ENCODE measurements around the gene LRRC8E. TPM values are rescaled to one million over a fixed set of nuclear protein-coding genes. Genes with fewer than 3 reads are reported as not detected.
A peak's percentile ranks its signal among the peaks of the same experiment; 100 is the strongest.

The LRRC8E gene
- total RNA-seq, 1 donor from 2014 or later: 3.1 TPM

- intact Hi-C loops (cut with micrococcal nuclease): loop anchor here (10.0 kb wide), 1 partner anchor 63 kb away; the partner anchor contains the start of gene ELAVL1
- DNase-seq (peak; percentile 10), ATAC-seq (no peak)
Measured at GRCh38 chr19:7941895-7942596, 53.7 kb downstream of the LRRC8E start.

DNA sequence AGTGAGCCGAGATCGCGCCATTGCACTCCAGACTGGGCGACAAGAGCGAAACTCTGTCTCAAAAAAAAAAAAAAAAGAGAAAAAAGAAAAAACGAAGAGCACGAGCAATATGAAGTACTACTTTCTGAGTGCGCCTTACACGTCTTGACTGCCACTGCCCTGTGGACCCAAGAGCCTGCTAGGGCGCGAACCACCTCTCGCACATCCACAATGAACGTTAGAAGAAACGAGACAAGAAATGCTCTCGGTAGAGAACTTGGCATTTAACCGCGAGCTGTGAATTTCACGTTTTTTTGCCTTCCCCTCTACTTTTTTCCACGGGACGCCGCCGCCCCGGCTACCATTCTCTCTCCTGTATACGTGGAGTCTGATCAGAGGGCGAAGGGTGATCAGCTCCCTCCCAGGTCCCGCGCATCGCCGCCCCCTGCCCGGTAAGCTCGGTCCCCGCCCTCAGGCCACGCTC is 54.7 kb downstream of the LRRC8E start:
- DNase-seq (peak; percentile 62), ATAC-seq (peak; percentile 28)
- intact Hi-C loops (cut with micrococcal nuclease): loop anchor here (10.0 kb wide), 1 partner anchor 62 kb away; the partner anchor contains the start of gene ELAVL1

DNA sequence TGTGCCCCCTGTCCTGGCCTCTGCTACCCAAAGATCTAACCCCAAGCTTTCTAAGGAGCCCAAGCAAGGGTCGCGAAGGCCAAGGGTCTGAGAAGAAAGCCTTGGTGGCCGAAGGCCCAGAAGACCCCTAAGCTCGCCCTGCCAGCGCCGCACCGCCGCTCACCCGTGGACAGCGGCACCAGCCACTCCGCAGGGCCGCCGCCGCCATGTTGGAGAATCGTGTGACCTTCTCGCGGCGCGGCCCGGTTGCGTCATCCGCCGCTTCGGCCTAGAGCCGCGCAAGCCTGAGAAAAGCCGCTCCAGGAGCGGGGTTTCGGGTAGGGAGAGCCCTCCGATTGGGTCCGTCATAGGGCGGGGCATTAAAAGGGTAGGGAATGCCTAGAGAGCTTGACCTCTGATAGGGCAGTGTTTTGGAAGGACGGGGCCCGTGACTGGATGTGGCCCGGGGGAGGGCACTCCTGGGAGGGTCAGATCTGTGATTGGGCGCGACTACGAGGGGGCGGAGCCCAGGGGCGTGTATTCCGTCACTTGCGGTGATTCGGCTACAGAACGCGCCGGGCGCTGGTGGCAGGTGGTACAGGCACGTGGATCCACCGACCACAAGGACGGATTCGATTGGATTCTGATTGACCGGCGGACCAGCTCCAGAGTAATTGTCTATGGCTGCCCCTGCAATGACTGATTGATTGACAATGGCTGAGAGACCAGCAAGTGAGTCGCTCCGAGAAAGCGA is 55.3 kb downstream of the LRRC8E start, which contains the start of gene TIMM44:
Gene TIMM44, minus strand, starts transcription at position 223 of the 733 bp plus-strand sequence. Its CDS starts 15 bp downstream, at position 208.
- peak; percentile 98 for ATAC-seq
- intact Hi-C loops (cut with micrococcal nuclease): loop anchor here (10.0 kb wide), 1 partner anchor 61 kb away; the partner anchor contains the start of gene ELAVL1
- peak; percentile 99 for DNase-seq

- intact Hi-C loops (cut with micrococcal nuclease): loop anchor here (10.0 kb wide), 1 partner anchor 61 kb away; the partner anchor contains the start of gene ELAVL1
- DNase-seq (peak; percentile 91), ATAC-seq (peak; percentile 72)
Measured at GRCh38 chr19:7944177-7944761, 56.0 kb downstream of the LRRC8E start.

DNA sequence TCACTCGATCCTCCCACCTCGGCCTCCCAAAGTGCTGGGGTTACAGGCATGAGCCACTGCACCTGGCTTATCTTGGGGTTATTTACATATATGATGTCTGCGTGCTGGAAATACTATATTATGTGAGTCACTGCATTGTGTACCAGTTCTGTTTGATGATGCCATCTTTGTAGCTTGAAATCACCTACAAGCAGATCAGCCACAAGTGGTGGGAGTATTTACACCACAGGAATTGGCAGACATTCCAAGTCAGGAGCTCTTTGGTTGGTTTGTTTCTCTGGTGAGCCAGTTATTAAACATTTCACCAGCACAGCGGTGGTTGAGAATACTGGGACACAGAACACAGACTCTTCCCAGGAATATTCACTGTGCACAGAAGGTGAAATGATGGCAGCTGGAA is 59.6 kb downstream of the LRRC8E start:
- ATAC-seq (no peak), DNase-seq (no peak)
- intact Hi-C loops (cut with micrococcal nuclease): loop anchor here (10.0 kb wide), 1 partner anchor 57 kb away; the partner anchor contains the start of gene ELAVL1

Other genes with a start within 250 kb of the LRRC8E start
- gene RETN, start 219.5 kb upstream of the LRRC8E start, total RNA-seq: not detected
- gene MCEMP1, start 211.4 kb upstream of the LRRC8E start, total RNA-seq: 0.72 TPM
- 111 TPM for gene TRAPPC5, start 207.7 kb upstream of the LRRC8E start, total RNA-seq
- 0.17 TPM for gene FCER2, start 186.4 kb upstream of the LRRC8E start, total RNA-seq
- gene CLEC4G, start 156.4 kb upstream of the LRRC8E start, total RNA-seq: 0.42 TPM
- gene CD209, start 141.0 kb upstream of the LRRC8E start, total RNA-seq: 10.0 TPM
- gene CLEC4M, start 125.3 kb upstream of the LRRC8E start, total RNA-seq: not detected
- 23.5 TPM for gene EVI5L, start 58.3 kb upstream of the LRRC8E start, total RNA-seq
- 0.15 TPM for gene PRR36, start 14.1 kb upstream of the LRRC8E start, total RNA-seq
- 30.4 TPM for gene MAP2K7, start 15.4 kb downstream of the LRRC8E start, total RNA-seq
- gene TGFBR3L, start 26.3 kb downstream of the LRRC8E start, total RNA-seq: 11.4 TPM
- gene SNAPC2, start 31.8 kb downstream of the LRRC8E start, total RNA-seq: 9.7 TPM
- 0.20 TPM for gene CTXN1, start 37.6 kb downstream of the LRRC8E start, total RNA-seq
- gene TIMM44, start 55.2 kb downstream of the LRRC8E start, total RNA-seq: 115 TPM
- gene ELAVL1, start 117.1 kb downstream of the LRRC8E start, total RNA-seq: 53.3 TPM
- gene CCL25, start 164.2 kb downstream of the LRRC8E start, total RNA-seq: not detected